ENCODE data around the gene LARP1.

DNA sequence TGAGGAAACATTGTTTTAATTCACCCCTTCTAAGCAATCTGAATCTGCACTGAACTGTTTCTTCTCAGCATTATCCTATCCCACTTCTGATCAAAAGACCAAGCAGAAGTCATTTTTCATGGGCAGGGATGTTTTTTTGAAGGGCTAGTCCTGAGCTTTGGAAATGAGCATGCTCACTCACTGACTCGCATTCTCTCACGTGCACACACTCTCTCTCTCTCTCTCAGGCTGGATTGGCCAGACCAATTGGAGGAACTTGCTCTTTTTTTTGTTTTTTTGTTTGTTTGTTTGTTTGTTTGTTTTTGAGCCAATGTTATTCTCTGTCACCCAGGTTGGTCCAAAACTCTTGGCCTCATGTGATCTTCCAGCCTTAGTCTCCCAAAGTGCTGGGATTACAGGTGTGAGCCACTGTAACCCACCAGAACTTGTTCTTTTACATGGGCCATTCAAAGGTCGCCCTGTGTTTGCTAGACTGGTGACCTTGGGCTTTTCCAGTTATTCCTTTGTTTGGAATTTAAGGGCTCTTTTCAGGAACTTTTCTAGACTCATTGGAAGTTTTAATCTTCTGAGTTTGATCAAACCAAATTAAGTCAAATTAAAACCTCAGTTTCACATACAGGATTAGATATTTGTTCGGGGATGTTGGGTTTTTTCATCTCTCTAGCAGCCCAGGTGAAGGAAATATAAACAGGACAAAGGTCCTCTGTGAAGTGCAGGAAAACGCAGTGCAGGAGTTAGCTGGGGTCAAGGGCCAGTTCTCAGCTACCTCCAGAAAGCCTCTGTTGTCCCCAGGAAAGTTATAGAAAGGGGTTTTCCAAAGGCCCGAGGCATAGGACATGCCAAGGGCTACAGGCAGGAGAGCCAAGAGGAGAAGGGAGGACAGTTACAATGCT, 82.1 kb downstream of the LARP1 start:
- TF ChIP-seq, protein P1, sequence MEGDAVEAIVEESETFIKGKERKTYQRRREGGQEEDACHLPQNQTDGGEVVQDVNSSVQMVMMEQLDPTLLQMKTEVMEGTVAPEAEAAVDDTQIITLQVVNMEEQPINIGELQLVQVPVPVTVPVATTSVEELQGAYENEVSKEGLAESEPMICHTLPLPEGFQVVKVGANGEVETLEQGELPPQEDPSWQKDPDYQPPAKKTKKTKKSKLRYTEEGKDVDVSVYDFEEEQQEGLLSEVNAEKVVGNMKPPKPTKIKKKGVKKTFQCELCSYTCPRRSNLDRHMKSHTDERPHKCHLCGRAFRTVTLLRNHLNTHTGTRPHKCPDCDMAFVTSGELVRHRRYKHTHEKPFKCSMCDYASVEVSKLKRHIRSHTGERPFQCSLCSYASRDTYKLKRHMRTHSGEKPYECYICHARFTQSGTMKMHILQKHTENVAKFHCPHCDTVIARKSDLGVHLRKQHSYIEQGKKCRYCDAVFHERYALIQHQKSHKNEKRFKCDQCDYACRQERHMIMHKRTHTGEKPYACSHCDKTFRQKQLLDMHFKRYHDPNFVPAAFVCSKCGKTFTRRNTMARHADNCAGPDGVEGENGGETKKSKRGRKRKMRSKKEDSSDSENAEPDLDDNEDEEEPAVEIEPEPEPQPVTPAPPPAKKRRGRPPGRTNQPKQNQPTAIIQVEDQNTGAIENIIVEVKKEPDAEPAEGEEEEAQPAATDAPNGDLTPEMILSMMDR (IDR thresholded peaks at IDR 0.05; ENCODE audit: insufficient read depth, low read depth, low read length) = no peak
- no peak for TF ChIP-seq EZH2 (IDR thresholded peaks at IDR 0.05; ENCODE audit: insufficient read depth, low read length)

Data from astrocyte (in vitro differentiated cells and primary cell).